ENCODE data around the gene CLSTN2.
"Not testable (repeated sequence)": the region's sequence is repeated elsewhere in the genome, so short reads cannot be mapped to it uniquely, and the experiment has no call there.

Gene CLSTN2

GRCh38 chr3:140395134-140396075, 460.4 kb downstream of the CLSTN2 start:
- no peak for DNase-seq

GRCh38 chr3:140396110-140396509, 461.1 kb downstream of the CLSTN2 start:
- no peak for DNase-seq

GRCh38 chr3:140397847-140398246, 462.9 kb downstream of the CLSTN2 start:
- DNase-seq: no peak

GRCh38 chr3:140398387-140398786, 463.4 kb downstream of the CLSTN2 start:
- no peak for DNase-seq

- no peak for DNase-seq
These were observed 464.9 kb downstream of the CLSTN2 start for GRCh38 chr3:140399871-140400270.

- no peak for DNase-seq
These were observed 468.1 kb downstream of the CLSTN2 start for GRCh38 chr3:140403079-140403478.

GRCh38 chr3:140403608-140404007, 468.6 kb downstream of the CLSTN2 start:
- DNase-seq: no peak

- DNase-seq: no peak
These were observed 471.7 kb downstream of the CLSTN2 start for GRCh38 chr3:140406655-140407054.

- no peak for DNase-seq
These were observed 473.3 kb downstream of the CLSTN2 start for GRCh38 chr3:140408252-140408651.

GRCh38 chr3:140416666-140417065, 481.7 kb downstream of the CLSTN2 start:
- DNase-seq: no peak

GRCh38 chr3:140420621-140421357, 485.8 kb downstream of the CLSTN2 start:
- no peak for DNase-seq

GRCh38 chr3:140421884-140422283, 486.9 kb downstream of the CLSTN2 start:
- no peak for DNase-seq

GRCh38 chr3:140423146-140423545, 488.2 kb downstream of the CLSTN2 start:
- DNase-seq: no peak

- DNase-seq: not testable (repeated sequence)
These were observed 488.6 kb downstream of the CLSTN2 start for GRCh38 chr3:140423574-140423973.

- no peak for DNase-seq
These were observed 489.2 kb downstream of the CLSTN2 start for GRCh38 chr3:140424211-140424610.

GRCh38 chr3:140424726-140425125, 489.7 kb downstream of the CLSTN2 start:
- no peak for DNase-seq

- DNase-seq: no peak
These were observed 492.8 kb downstream of the CLSTN2 start for GRCh38 chr3:140427786-140428185.

GRCh38 chr3:140428380-140428779, 493.4 kb downstream of the CLSTN2 start:
- no peak for DNase-seq

- DNase-seq: no peak
These were observed 494.8 kb downstream of the CLSTN2 start for GRCh38 chr3:140429791-140430190.

- DNase-seq: no peak
These were observed 495.5 kb downstream of the CLSTN2 start for GRCh38 chr3:140430494-140430893.

GRCh38 chr3:140432229-140432669, 497.3 kb downstream of the CLSTN2 start:
- DNase-seq: no peak

- no peak for DNase-seq
These were observed 498.4 kb downstream of the CLSTN2 start for GRCh38 chr3:140433431-140433830.

GRCh38 chr3:140434261-140434905, 499.4 kb downstream of the CLSTN2 start:
- DNase-seq: no peak
